NCI-H345 treated with DMSO at 0.1 percent for 48 hours (cell line): ENCODE measurements around the gene TBX19.
A peak's percentile ranks its signal among the peaks of the same experiment; 100 is the strongest.

ENCODE experiments used
- DNase-seq: peaks from one replicate; lab custom pipeline; 2025; ENCODE audit not compliant: unreplicated experiment; lab: John Stamatoyannopoulos, UW

The TBX19 gene

GRCh38 chr1:168279253-168279652 is 1.4 kb upstream of the TBX19 start:
- DNase-seq, result no peak

- no peak for DNase-seq
Observed at GRCh38 chr1:168281603-168282325, 1.1 kb downstream of the TBX19 start.

- no peak for DNase-seq
Observed at GRCh38 chr1:168285521-168285790, 4.8 kb downstream of the TBX19 start.

GRCh38 chr1:168285971-168286927 is 5.6 kb downstream of the TBX19 start:
- no peak for DNase-seq

GRCh38 chr1:168287237-168287664 is 6.6 kb downstream of the TBX19 start:
- no peak for DNase-seq

GRCh38 chr1:168288311-168289052 is 7.8 kb downstream of the TBX19 start:
- DNase-seq, result no peak

GRCh38 chr1:168291222-168291837 is 10.7 kb downstream of the TBX19 start:
- DNase-seq, result no peak

- peak; percentile 10 for DNase-seq
Observed at GRCh38 chr1:168293356-168293755, 12.7 kb downstream of the TBX19 start.

- no peak for DNase-seq
Observed at GRCh38 chr1:168295411-168296114, 14.9 kb downstream of the TBX19 start.

GRCh38 chr1:168297019-168297730 is 16.5 kb downstream of the TBX19 start:
- peak; percentile 78 for DNase-seq

- no peak for DNase-seq
Observed at GRCh38 chr1:168298446-168298845, 17.8 kb downstream of the TBX19 start.

GRCh38 chr1:168300626-168301025 is 19.9 kb downstream of the TBX19 start:
- no peak for DNase-seq

GRCh38 chr1:168301664-168302320 is 21.1 kb downstream of the TBX19 start:
- no peak for DNase-seq

GRCh38 chr1:168303716-168304540 is 23.3 kb downstream of the TBX19 start:
- DNase-seq, result no peak

GRCh38 chr1:168304865-168305264 is 24.2 kb downstream of the TBX19 start:
- DNase-seq, result no peak

GRCh38 chr1:168312718-168313604 is 32.3 kb downstream of the TBX19 start:
- no peak for DNase-seq

GRCh38 chr1:168316142-168316541 is 35.5 kb downstream of the TBX19 start:
- no peak for DNase-seq

- no peak for DNase-seq
Observed at GRCh38 chr1:168317309-168317708, 36.6 kb downstream of the TBX19 start.
